ENCODE results near the gene LAMB2.

LAMB2 gene

DNA sequence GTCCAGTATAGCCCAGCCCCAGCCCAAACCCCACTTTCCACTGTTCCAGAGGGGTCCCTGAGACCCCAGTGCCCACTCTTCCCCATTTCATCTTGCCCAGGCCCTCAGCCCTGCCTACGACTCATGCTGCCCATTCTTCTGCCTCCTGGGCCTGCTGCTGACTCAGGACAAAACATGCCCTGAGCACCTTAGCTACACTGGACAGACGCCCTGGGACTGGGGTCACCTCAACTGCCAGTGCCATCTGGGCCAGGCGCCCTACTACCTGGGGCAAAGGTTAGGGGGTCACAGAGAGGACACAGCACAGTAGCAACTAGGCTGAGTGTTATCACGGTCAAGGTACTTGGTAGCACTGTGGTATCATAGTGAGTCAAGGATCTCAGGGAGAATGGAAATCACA lies 2.6 kb upstream of the LAMB2 start:
- no peaks in the 10 kb centered on the region for H3K27me3 ChIP-seq (replicated peaks)
- no peak for DNase-seq
- TF ChIP-seq CTCF (IDR thresholded peaks at IDR 0.05; ENCODE audit: low read depth, low read length, missing control alignments), result no peak
- peaks cover 7% of the 10 kb centered on the region for H3K36me3 ChIP-seq (replicated peaks)
- H3K27ac ChIP-seq, result no peak overlapping the region
- in situ Hi-C loops (cut with HindIII; ENCODE audit: low pct_ligation_motif_present, low sequenced_read_pairs), result no loop called here
- H3K4me3 ChIP-seq (ENCODE audit: low read depth, low read length), result no peak overlapping the region

GRCh38 chr3:49134471-49135265 lies 1.8 kb upstream of the LAMB2 start:
- Histone ChIP-seq H3K36me3 (replicated peaks) (peaks cover 15% of the 10 kb centered on the region), H3K4me3 (ENCODE audit: low read depth, low read length) (no peak overlapping the region), H3K27me3 (replicated peaks) (no peaks in the 10 kb centered on the region), H3K27ac (no peak overlapping the region)
- no peak for DNase-seq
- in situ Hi-C loops (cut with HindIII; ENCODE audit: low pct_ligation_motif_present, low sequenced_read_pairs), result no loop called here
- no peak for TF ChIP-seq CTCF (IDR thresholded peaks at IDR 0.05; ENCODE audit: low read depth, low read length, missing control alignments)

DNA sequence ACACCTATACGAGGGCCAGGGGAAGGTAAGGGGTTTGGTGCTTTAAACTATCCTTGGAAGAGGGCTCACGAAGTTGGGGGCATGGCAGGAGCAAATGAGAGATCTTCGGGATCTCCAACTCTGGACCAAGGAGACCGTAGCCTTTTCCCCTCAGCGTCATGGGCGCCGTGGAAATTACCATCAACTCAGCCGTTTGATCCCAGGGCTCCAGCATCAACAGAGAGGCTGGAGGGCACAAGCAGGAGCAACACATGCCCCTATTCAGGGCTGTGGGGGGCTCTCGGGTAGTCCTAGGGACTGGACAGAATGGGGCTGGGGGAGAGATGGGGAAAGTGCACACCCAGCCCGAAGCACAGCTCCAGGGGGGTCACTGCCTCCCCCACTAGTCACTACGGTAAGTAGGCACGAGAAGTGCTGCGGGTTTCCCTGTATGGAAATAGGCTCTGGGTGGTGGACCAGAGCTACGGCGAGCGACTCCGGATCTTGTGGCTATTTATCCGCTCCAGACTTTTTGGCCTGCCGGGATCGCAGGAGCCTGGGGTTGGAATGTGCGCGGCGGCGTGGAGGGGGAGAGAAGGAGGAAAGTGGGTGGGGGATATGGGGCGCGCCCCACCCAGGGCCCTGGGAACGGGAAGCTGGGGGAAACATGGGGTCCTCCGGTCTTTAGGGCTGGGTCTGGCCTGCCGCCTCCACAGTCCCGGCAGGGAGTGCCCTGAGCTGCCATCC lies 539 bp upstream of the LAMB2 start:
- Histone ChIP-seq H3K4me3 (ENCODE audit: low read depth, low read length) (peak overlapping the region; percentile 84), H3K27ac (peak overlapping the region; percentile 72), H3K36me3 (replicated peaks) (peaks cover 28% of the 10 kb centered on the region), H3K27me3 (replicated peaks) (no peaks in the 10 kb centered on the region)
- peak; percentile 85 for DNase-seq
- TF ChIP-seq CTCF (IDR thresholded peaks at IDR 0.05; ENCODE audit: low read depth, low read length, missing control alignments), result no peak
- in situ Hi-C loops (cut with HindIII; ENCODE audit: low pct_ligation_motif_present, low sequenced_read_pairs), result no loop called here

GRCh38 chr3:49132073-49132436 lies 795 bp downstream of the LAMB2 start:
- H3K4me3 ChIP-seq (ENCODE audit: low read depth, low read length), result peak overlapping the region; percentile 84

GRCh38 chr3:49131576-49131975 lies 1.3 kb downstream of the LAMB2 start:
- DNase-seq, result no peak
- TF ChIP-seq CTCF (IDR thresholded peaks at IDR 0.05; ENCODE audit: low read depth, low read length, missing control alignments), result no peak
- Histone ChIP-seq H3K27me3 (replicated peaks) (no peaks in the 10 kb centered on the region), H3K4me3 (ENCODE audit: low read depth, low read length) (peak overlapping the region; percentile 84), H3K36me3 (replicated peaks) (peaks cover 43% of the 10 kb centered on the region), H3K27ac (no peak overlapping the region)
- in situ Hi-C loops (cut with HindIII; ENCODE audit: low pct_ligation_motif_present, low sequenced_read_pairs), result no loop called here

More at GRCh38 chr3:49132073-49132436, 795 bp downstream of the LAMB2 start:
- Histone ChIP-seq H3K36me3 (replicated peaks) (peaks cover 39% of the 10 kb centered on the region), H3K27ac (no peak overlapping the region), H3K27me3 (replicated peaks) (no peaks in the 10 kb centered on the region)
- no peak for DNase-seq
- in situ Hi-C loops (cut with HindIII; ENCODE audit: low pct_ligation_motif_present, low sequenced_read_pairs), result no loop called here
- TF ChIP-seq CTCF (IDR thresholded peaks at IDR 0.05; ENCODE audit: low read depth, low read length, missing control alignments), result no peak
